Lower leg skin (tissue), 3 donors: ENCODE measurements around the gene CCDC198.

ENCODE experiments used
- CTCF ChIP-seq, 3 donors: fragments of 450-650 bp; IDR thresholded peaks; one replicate each; pipeline ENCODE4 v1.5.1; 2016; ENCODE audit warnings: antibody characterized with exemption in 3 of 3, mild to moderate bottlenecking in 3 of 3, moderate library complexity in 2 of 3
- POLR2A ChIP-seq, 2 donors: fragments of 450-650 bp; IDR thresholded peaks; one replicate each; pipeline ENCODE4 v1.6.1; 2016 to 2017; ENCODE audit warnings: antibody characterized with exemption in 2 of 2, mild to moderate bottlenecking in 1 of 2, moderate library complexity in 1 of 2

GRCh38 chr14:57519043-57519442 is 25.4 kb upstream of the CCDC198 start:
- no peak for TF ChIP-seq CTCF (IDR thresholded peaks at IDR 0.05)
- TF ChIP-seq POLR2A (IDR thresholded peaks at IDR 0.05): no peak
